Stimulated activated CD8-positive, alpha-beta memory T cell treated with anti-CD3 and anti-CD28 coated beads, Interleukin-15, amount 100 ng/mL, for 48 hours (primary cell): Measurements from ENCODE around the gene CNKSR3.

ENCODE experiments used
- DNase-seq, 2 donors: peaks; one replicate each; pipeline ENCODE4 v3.0.0-alpha.2; 2020; ENCODE audit warnings: low read depth in 2 of 2

CNKSR3 gene

DNA sequence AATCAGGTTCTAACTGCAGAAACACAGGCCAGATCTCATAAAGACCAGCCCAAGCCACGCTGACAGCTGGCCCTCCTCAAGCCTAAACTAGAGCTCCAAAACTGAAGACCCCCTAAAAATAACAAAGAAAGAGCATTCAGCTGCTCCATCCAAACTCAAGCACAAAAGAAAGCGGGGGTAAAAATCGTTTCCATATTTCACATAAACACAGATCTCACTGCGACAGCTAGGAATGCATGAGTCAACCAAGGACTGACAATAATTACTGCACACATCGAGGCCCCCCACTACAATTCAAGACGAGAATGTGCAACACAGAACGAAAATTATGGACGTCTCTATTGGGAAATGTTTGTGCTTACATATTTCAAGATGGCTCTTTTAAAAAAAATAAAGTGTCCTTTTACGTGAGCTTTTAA, 31.1 kb downstream of the CNKSR3 start:
- no peak for DNase-seq

DNA sequence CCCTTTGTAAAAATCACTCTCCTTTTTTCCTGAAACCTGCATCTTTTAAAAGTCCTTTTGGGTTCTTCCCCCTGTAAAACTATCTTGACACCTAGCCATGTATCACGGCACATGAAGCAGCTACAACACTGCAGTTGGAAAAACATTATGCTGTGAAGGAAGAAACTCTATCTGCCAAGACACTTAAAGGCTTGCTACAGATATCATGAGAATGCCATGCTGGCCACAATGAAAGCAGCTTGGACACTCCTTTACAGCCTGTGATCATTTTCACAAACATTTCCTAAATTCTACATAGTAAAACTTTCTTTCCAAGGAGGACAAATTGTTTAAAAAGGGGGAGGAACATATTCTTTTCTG, 31.8 kb downstream of the CNKSR3 start:
- no peak for DNase-seq

DNA sequence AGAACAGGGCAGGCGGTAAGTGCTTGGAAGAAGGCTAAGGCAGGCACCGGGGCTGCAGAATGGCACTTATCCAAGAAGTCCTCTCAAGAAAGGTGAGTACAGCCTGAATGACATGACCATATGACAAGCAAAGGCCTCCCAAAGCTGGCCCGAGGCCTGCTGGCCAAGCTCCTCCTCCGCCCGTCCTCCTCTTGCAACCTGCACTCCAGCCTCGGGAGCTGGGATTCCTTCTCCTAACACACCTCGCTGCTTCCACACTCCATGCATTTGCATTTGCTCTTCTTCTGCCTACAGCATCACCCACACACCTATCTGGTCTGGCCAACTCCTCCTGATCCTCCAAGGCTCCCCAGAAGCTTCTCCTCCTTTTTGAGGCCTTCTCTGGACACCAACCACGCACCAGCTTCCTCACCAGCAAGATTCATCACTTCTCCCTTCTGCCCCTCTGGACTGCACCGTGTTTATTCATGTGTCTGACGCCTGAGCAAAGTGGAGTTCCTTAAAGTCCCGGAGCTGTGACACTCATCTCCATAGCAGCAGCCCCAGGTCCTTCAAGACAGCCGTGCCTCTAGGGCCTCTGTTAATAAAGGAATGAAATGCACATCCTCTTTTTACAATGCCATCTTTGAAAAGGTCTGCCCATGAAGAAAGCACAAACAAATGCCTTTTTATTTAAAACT, 32.3 kb downstream of the CNKSR3 start:
- no peak for DNase-seq

DNA sequence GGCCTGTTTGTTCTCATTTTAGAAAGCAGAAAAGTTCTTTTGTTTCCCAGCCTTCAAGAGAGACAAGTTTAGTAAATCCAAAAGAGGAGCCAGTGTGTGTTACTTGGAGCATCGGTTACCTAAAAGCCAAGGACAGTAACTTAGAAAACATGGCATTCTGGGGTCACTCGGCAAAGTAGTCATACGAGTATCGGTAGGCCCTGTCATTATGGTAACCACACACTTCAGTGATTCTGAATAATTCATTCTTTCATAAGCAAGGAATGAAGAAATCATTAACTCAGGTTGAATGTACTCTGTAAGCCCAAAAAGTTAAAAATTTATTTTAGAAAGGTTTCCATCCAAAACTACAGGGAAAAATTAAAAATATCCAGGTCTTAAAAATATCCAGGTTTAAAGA, 34.0 kb downstream of the CNKSR3 start:
- DNase-seq = no peak

DNA sequence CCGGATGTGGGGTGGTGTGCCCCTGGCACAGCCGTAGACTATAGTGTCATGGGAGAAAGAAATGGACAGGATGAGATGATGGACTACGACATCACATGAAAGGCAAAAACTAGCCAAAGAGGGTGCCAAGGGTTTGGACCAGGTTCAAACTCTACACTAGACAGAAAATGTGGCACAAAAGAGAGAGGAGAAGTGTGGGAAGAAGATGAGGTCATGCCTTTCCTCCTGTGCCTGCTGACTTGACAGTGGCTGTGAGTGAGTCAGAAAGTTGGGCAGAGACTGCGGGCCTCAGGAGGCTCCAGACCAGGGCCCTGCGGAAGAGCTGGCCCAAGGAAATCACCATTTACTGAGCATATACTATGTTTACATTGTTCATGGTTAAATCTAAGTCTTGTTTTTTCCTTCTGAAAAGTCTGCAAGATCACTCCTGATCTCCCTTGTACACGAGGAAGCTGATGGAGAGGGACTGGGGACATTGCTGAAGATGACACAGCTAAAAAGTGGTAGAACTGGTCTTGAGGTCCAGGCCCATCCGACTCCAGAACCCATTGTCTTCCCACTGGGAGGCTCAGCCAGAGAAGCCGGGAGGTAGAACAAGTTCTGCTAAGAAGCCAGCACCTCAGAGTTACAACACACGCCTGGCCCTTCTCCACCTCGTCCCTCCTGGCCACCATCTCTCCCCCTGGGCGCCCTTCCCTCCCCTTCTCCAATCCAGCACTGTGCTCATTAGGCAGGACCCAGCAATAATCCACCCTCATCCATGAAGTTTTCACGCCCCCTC, 35.6 kb downstream of the CNKSR3 start:
- DNase-seq = no peak

DNA sequence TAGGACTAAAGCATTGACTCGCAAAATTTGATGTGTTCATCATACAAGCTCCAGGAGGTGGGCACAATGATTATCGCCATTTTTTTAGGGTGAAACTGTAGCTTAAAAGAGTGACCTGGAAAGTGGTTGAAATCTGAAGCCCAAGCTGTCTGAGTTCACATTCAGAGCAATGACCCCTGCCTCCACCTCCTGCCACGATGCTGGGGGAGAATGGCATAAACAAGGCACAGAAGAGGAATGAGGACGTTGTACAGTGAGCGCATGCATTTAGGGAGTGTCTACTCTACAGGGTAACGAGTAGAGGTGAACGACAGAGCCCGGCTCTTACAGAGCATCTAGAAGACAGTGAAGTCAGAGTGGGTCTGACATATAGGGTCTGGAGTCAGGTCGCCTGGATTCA, 37.2 kb downstream of the CNKSR3 start:
- no peak for DNase-seq

DNA sequence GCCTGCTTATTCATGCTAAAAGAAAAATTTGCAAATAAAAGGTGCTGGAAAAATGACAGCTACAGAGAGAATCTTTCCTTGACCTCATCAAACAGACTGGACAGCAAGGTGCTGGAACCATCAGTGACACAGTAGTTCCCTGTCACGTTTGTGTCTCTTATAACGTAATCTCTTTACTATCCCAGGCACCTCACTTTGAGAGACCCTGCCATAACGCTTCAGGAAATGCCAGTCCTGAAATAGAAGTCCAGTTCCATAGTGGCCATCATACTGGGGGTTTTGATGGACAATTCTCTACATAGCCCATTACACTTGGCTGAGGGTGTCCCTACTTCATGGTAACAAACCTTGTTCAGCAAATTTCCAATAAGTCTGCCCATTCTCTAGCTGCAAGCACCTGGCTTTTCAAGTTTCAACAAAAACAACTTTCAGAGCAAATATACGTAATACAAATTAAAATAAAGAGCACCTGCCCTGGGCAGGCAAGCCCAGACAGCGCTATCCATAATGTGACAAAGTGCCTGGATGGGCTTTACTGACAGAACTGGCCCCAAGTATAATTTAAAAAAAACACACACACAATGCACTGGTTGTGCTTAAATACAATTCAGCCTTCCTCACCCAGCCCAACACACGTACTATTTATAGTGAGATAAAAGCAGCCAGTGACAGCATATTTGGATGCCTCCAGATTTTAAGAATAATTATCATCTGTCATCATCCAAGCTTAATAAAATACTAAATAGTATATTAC, 38.7 kb downstream of the CNKSR3 start:
- DNase-seq = no peak

DNA sequence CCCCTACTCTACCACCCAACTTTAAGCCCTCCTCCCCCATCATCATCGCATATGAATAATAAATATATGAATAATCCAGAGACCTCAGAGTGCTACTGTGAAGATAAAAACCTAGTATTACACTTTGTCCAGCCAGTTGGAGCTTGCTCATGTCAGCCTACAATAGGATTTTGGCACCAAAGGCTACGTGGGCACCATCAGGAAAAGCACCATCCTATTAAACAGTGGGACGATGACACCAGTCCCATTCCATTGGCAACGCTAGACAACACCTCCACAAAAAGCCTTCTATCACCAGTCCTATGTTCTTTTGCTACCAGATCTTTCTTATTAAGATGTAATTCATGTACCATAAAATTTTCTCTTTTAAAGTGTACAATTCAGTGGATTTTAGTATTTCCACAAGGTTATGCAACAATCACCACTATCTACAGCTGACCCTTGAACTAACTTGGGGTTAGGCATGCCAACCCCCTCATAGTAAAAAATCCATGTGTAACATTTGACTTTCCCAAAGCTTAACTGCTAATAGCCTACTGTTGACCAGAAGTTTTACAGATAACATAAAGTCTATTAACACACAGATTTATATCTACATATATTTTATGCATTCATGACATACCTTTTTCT, 41.1 kb downstream of the CNKSR3 start:
- no peak for DNase-seq

DNA sequence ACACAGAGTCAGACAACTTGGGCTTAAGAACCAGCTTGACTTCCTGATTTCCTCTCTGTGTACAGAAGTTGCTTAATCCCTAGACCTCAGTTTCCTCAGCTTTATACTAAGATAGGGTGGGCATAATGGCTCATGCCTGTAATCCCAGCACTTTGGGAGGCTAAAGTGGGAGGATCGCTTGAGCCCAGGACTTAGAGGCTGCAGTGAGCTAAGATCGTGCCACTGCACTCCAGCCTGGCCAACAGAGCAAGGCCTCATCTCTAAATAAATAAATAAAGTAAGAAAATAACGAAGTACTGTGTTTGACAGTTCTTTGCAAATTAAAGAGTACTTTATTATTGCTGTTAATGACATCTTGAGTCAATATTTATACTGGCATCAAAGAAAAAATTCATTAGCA, 41.7 kb downstream of the CNKSR3 start:
- DNase-seq = no peak

DNA sequence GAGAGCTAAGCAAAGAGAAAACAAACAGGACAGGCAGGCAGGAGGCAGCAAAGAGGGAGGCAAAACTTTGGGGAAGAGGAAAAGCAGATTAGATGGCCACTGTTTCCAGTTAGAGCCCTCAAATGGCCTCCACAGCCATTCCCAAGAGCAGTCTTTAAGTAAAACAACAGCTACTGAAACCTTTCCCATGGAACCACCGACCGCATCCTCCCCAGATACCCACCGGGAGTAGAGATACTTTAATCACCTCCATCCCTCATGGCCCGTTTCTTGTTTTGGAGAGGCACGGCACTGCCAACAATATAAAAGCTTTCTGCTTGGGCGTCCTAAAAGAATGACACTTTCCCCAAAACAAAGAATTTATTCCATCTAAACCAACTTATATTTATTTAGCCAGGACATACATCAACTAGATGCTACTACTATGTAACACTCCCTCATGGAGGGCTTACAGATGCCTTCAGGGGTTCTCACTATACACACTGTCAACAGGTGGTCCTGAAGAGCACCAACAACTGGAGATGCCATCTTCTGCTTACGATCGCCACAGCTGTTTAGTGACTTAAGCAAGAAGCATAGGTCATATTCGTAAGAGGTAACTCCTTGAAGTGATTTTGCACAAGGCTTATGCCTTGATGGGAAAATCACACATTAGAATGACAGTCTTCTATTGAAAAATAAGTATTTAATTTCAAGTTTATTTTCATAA, 43.4 kb downstream of the CNKSR3 start:
- DNase-seq = no peak

DNA sequence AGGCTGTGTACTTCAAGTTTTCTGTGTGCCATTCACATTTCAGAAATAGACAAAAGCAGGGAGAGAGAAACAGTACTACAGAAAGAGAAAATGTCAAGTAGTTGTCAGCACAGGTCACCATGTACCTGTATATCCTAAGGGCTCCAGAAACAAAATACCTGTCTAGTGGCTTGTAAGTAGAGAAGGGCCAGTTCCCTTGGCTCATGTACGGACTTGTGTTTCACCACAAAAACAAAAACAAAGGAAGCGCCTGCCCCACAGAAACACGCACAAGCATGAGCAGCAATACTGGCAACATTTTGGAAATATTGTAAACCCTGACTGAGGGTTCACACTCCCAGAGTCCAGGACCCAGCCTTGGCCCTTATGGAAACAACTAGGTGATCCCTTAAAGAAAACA, 44.3 kb downstream of the CNKSR3 start:
- no peak for DNase-seq

DNA sequence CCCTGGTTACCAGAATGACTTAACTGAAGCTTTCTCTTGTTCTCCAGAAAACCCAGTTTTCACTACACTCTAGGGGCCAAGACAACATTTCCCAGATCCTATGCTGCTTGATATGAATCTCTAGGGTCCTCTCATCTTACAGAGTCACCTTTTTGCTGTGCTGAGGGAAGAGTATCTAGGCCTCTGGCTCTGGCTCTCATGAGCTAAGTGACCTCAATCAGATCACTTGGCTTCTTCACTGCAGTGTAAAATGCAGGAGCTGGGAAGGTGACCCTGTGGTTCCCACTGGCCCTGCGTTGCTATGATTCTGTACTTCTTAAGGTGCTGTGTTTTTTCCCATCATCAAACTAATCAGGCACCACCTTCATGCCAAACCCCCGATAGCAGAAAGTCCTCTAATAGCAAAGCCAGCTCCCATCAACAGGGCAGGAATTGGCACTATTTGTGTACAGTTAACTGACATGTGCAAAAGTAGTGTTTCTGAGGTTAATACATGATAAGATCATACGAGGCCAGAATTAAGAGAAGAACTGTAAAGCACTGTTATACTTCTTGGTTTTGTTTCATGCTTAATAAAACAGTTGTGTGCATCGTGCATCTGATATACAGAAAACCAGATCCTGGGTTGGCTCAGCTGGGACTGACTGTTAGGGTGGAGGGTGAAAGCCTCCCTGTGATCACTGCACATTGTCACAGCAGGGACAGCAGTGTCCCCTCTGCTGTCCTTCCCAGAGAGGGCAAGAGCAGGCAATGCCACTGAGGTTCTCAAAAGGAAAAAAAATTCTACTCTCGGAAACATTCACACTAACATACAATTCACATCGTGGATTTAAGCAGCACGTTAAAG, 46.7 kb downstream of the CNKSR3 start:
- no peak for DNase-seq

DNA sequence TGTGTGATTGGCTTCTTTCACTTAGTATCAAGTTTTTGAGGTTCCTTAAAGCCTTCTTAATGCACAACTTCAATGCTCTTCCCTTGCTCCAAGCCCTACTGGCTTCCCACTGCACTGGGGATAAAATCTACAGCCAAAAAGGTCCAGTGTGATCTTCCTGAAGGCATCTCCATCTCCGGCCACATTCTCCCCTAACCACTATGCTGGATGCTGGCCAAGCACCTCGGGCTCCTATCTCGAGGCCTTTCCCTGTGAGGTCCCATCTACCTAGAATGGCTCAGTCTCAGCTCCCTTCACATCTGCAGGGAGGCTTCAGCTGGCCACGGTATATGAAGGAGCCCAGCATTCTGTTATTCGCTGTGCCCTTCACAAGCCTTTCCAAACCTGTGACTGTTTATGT, 48.1 kb downstream of the CNKSR3 start:
- no peak for DNase-seq

DNA sequence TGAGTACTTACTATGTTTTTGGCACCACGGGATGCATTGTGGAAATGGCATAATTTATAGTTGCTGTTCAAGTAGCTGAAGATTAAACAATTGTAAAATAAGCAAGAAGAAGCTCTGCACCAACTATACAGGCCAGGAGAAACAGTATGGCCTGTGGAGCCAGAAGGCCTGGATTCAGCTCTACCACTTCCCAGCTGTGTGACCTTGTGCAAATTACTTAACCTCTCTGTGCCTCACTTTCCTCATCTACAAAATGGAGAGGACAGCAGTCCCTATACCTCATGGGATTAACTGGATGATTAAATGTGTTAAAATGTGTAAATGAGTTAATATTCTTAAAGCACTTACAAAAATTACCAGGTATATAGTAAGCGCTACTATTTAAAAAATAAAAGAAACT, 49.1 kb downstream of the CNKSR3 start:
- no peak for DNase-seq

DNA sequence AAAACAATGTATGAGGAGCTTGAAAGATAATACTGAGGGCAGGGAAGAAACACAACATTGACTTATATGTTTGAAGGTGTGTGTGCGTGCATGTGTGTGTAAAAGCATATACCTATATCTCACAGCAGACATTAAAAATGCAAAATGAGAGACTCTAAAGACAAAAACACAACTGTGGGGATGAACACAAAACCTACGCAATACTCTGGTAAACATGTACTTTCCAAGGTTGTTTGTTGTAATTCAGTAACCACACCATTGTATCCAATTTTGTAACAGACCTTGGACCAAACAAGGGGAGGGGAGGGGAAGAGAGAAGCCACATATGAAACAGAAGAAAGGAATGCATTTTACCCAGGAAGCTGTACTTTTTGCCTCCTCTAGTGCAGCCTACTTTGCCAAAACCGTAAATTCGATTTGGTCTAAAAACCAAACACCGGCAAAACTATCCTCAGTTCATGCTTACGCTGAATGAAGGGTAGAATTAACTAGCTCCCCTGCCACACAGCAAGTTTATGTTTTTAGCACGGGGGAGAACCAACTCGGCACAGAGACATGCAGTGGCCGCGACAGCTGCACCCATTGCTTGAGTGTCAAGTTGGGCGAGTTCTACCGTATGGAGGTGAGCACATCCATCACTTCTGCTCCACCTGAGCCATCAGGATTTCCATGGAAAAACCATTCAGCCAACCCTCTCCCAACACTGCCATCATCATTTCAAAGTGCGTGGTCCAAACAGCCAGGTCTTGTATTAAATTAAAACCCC, 50.0 kb downstream of the CNKSR3 start:
- DNase-seq = no peak

DNA sequence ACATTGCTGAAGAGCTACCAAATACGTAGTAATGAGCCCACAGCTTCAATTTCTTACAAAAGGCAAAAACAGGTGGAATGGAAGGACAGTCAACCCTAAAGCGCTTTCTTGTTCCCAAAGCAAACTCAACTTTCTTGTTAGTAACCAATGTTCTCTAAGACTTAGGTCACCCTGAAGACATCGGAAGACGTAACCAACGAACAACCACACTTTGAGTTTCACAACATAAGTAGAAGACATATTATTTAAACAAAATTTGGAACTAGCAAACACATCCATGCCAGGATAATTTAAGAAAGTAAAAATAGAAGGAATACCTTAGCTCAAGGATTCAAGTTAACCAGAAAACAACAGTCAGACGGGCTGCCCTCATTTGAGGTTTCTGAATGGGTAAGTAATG, 51.0 kb downstream of the CNKSR3 start:
- DNase-seq = no peak

DNA sequence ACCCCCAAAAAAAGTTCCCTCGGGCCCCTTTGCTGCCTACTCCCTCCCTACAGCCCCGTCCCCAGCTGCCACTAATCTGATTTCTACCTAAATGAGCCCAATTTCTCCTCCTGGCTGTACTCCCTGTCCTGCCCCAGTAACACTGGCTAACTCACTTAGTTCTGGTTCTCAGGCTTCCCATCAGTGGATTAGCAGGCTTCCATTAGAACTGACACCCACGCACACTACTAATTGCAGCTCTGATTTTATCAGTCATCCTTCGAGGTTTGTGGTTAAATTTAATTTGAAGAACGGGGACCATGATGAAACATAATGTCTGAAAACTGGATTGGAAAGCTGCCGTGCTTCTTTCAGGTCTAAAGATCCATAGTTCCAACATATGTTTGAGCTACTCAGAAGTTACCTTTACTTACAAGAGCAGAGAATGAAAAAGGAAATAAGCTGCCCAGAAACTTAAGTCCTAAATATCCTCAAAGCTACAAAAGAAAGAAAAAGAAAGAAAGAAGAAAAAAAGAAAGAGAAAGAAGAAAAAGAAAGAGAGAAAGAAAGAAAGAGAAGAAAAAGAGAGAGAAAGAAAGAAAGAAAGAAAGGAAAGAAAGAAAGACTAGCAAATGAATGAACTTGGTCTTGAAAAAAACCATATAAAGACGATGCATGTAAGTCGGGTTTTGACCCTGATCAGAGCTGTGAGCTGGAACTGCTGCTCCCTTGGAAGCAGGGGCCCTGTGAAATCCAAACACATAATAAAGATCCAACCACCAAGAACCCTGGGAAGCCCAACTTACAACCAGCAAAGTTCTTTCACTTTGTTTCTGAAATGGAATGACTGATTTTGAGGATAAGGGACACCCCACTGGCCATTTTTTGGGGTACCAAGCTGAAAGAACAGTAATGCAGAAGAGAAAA, 51.7 kb downstream of the CNKSR3 start:
- no peak for DNase-seq

DNA sequence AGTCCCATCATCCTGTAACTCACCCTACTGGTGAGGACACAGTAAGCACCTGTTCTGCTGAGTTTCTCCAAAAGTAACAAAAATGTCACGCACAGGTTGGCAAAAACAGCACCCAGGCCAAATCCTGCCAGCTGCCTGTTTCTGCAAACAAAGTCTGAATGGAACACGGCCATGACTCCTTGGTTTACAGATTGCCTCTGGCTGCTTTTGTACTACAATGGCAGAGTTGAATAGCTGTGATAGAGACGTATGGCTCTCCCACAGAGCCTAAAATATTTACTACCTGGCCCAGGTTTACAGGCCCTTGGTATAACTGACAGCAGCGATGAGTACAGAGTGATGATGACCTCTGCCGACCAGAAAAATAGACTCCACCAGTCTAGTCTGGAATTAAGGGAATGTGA, 52.6 kb downstream of the CNKSR3 start:
- DNase-seq = no peak
